Femur (tissue), 1 donor: Measurements from ENCODE around the gene DCAF17.
"Not testable (repeated sequence)": the region's sequence is repeated elsewhere in the genome, so short reads cannot be mapped to it uniquely, and the experiment has no call there.

Experiments used
- DNase-seq: peaks from one replicate; pipeline ENCODE4 v3.0.0-alpha.2; 2017

DCAF17 gene

GRCh38 chr2:171460537-171460936, 26.5 kb downstream of the DCAF17 start:
- DNase-seq, result no peak

GRCh38 chr2:171469176-171469575, 35.1 kb downstream of the DCAF17 start:
- DNase-seq, result no peak

- DNase-seq, result no peak
Measured at GRCh38 chr2:171470129-171470528, 36.1 kb downstream of the DCAF17 start.

- DNase-seq, result no peak
Measured at GRCh38 chr2:171475979-171476378, 42.0 kb downstream of the DCAF17 start.

- no peak for DNase-seq
Measured at GRCh38 chr2:171478345-171478744, 44.3 kb downstream of the DCAF17 start.

GRCh38 chr2:171479154-171479814, 45.3 kb downstream of the DCAF17 start:
- no peak for DNase-seq

GRCh38 chr2:171480908-171481307, 46.9 kb downstream of the DCAF17 start:
- no peak for DNase-seq

GRCh38 chr2:171482308-171482707, 48.3 kb downstream of the DCAF17 start:
- no peak for DNase-seq

GRCh38 chr2:171482877-171483276, 48.9 kb downstream of the DCAF17 start:
- no peak for DNase-seq

GRCh38 chr2:171483793-171484192, 49.8 kb downstream of the DCAF17 start:
- no peak for DNase-seq

- DNase-seq, result no peak
Measured at GRCh38 chr2:171485116-171485515, 51.1 kb downstream of the DCAF17 start.

GRCh38 chr2:171487201-171487600, 53.2 kb downstream of the DCAF17 start:
- no peak for DNase-seq

GRCh38 chr2:171487803-171488259, 53.8 kb downstream of the DCAF17 start:
- no peak for DNase-seq

- DNase-seq, result no peak
Measured at GRCh38 chr2:171490577-171490976, 56.6 kb downstream of the DCAF17 start.

GRCh38 chr2:171491292-171491691, 57.3 kb downstream of the DCAF17 start:
- DNase-seq, result no peak

GRCh38 chr2:171492664-171493063, 58.6 kb downstream of the DCAF17 start:
- DNase-seq, result no peak

- not testable (repeated sequence) for DNase-seq
Measured at GRCh38 chr2:171497664-171498063, 63.6 kb downstream of the DCAF17 start.

GRCh38 chr2:171505374-171505773, 71.3 kb downstream of the DCAF17 start:
- no peak for DNase-seq

- no peak for DNase-seq
Measured at GRCh38 chr2:171509945-171510731, 76.1 kb downstream of the DCAF17 start.

- no peak for DNase-seq
Measured at GRCh38 chr2:171512014-171512413, 78.0 kb downstream of the DCAF17 start.

GRCh38 chr2:171512683-171513195, 78.7 kb downstream of the DCAF17 start:
- DNase-seq, result no peak

GRCh38 chr2:171513719-171514160, 79.7 kb downstream of the DCAF17 start:
- DNase-seq, result no peak

GRCh38 chr2:171514908-171515582, 81.0 kb downstream of the DCAF17 start:
- no peak for DNase-seq
